NCI-H1930 (cell line): Measurements from ENCODE around the gene ST6GALNAC3.
"Not testable (repeated sequence)": the region's sequence is repeated elsewhere in the genome, so short reads cannot be mapped to it uniquely, and the experiment has no call there.

Experiments used
- DNase-seq, 2 experiments: peaks; one replicate each; lab custom pipeline; 2025; lab: John Stamatoyannopoulos, UW

ST6GALNAC3 gene

DNA sequence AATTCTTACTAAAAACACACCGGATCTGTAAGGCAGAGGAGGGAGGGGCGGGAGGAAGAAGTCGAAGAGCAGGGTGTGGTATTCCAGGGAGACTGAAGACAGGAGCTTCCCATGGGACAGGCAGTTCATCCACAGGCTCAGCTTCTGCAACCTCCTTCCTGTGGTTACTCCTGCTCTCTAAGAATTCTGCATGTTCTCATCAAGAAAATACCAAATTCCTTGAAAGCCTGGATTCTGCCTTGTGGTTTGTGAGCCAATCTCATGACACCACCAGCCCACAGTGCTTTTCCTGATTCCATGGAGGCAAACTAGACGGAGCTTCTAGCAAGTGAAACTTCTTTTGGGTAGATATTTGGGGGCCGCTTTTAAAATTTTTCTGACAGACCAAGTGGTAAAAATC, 1.1 kb upstream of the ST6GALNAC3 start:
- no peak for DNase-seq

DNA sequence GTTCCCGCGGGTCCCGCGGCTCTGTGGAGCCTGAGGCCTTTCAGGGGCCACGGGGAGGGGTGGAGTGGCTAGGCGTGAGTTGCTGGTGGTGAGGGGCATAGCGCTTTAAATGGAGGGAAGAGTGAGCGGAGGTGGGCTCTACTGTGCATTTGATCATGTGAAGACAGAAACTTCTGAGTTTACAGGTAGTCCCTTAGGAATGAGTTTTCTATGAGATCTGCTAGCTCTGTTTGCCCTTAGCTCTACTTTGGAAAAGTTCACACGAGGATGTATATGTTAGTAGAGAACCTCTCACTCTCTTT, 593 bp downstream of the ST6GALNAC3 start:
- DNase-seq: no peak

DNA sequence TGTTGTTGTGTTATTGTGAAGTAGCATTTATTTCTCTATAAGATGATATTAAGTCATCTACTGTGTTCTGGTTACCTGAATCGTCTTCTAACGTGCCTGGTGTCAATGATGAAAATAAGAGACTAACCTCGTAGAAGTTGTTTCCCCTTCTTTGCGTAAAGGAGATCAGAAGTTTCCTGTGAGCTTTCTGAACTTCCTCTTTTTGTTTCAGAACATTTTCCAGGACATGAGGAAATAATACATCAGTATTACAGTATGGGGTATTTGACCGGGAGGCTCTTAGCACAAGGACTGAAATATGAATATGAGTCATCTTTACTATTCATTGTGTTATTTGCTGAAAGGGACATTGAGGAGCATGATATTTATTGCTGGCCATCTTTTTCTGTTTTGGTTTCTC, 1.3 kb downstream of the ST6GALNAC3 start:
- DNase-seq: no peak

GRCh38 chr1:76079475-76080227, 5.1 kb downstream of the ST6GALNAC3 start:
- DNase-seq: no peak

GRCh38 chr1:76080552-76081079, 6.1 kb downstream of the ST6GALNAC3 start:
- DNase-seq: no peak

- DNase-seq: no peak
Observed at GRCh38 chr1:76082062-76082461, 7.5 kb downstream of the ST6GALNAC3 start.

DNA sequence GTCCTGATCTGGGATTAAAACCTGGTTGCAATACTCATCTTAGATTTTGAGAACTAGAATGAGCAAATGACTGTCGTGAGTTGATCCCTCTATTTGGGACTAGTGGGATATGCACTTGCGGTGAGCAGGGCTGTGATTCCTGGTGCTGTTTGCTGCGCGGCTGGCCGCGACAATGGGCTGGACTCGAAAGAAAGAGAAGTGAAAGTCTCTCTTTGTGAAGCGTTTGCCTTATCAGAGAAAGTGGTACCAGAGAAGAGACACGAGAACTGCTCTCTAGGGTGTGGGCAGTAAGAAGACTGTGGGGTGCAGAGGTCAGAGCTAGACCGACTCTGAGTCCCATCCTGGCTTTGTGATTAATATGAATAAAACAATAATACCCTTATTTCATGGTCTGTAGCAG, 8.6 kb downstream of the ST6GALNAC3 start:
- DNase-seq: no peak

- no peak for DNase-seq
Observed at GRCh38 chr1:76084029-76084627, 9.6 kb downstream of the ST6GALNAC3 start.

DNA sequence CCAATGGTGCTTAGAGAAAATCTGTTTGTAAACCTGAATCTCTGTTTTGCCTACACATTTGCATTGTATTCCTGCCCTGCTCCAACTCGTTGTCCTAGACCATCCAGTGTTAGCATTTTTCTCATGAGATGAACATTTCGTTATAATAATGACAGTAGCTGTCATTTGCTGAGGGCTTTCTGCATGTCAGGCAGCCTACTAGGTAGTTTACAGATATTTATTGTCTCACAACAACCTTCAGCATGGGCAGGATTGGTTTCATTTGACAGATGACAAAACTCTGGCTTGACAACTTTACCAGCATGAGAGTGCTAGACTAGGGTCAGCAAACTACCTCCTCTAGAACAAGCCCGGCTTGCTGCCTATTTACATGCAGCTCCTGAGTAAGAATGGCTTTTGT, 10.1 kb downstream of the ST6GALNAC3 start:
- DNase-seq: no peak

- DNase-seq: no peak
Observed at GRCh38 chr1:76086109-76086508, 11.6 kb downstream of the ST6GALNAC3 start.

DNA sequence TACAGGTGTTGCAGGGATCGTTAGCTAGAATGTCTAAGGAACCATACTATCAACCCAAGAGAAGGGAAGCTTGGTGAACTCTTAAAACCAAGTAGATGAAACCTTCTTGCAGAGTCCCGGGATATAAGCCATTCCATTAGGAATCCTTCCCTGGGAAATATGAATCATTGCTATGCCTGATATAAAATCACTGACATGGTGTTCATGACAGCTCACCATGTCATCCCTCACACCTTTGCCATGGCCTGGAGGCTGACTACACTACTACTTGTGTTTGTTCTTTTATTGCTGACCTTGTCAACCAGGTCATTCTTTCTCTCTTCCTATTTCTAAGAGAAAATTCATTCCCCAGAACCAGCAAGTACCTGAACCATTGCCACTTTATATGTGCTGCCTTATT, 12.1 kb downstream of the ST6GALNAC3 start:
- no peak for DNase-seq

GRCh38 chr1:76090283-76091203, 16.0 kb downstream of the ST6GALNAC3 start:
- no peak for DNase-seq

- no peak for DNase-seq
Observed at GRCh38 chr1:76092812-76093211, 18.3 kb downstream of the ST6GALNAC3 start.

DNA sequence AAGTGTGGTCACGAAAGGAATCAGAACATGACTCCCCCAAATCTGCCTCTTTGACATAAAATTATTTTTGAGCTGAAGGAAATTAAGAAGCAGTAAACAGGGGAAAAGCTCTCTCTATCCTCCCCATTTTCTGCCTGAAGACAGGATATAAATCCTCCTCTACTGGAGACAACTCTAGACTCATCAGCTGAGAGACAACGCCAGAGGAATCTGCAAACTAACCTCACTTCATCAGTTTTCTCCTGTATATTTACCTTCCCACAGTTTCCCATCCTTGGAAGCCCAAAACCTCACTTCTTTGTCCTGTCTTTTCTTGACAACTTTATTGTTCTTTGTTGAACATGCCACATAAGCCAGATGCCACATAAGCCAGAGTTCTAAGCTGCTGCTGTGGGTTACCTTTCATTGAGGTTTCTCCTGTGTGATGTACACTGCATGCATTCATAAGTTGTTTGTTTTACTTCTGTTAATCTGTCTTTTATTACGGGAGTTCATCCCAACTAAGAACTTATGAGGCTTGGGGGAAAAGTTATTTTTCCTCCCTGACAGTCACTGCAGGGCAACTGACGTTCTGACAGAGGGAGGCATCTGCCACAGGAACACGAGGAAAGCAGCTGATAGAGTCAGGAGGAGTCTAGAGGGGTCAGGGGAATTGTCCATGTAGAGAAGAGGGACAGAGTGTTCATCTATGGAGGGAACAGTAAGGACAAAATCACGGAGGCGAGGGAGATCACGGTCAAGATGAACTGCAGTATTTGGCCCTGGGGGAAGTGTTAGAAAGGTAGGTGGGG, 19.2 kb downstream of the ST6GALNAC3 start:
- no peak for DNase-seq

- no peak for DNase-seq
Observed at GRCh38 chr1:76095802-76096201, 21.3 kb downstream of the ST6GALNAC3 start.

DNA sequence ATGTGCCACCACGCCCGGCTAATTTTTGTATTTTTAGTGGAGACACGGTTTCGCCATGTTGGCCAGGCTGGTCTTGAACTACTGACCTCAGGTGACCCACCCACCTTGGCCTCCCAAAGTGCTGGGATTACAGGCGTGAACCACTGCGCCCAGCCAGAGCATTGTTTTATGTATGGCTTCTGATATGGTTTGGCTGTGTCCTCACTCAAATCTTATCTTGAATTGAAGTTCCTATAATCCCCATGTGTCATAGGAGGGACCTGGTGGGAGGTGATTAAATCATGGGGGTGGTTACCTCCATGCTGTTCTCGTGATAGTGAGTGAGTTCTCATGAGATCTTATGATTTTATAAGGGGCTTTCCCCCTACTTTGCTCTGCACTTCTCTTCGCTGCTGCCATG, 22.5 kb downstream of the ST6GALNAC3 start:
- not testable (repeated sequence) for DNase-seq

- no peak for DNase-seq
Observed at GRCh38 chr1:76098845-76099244, 24.3 kb downstream of the ST6GALNAC3 start.

DNA sequence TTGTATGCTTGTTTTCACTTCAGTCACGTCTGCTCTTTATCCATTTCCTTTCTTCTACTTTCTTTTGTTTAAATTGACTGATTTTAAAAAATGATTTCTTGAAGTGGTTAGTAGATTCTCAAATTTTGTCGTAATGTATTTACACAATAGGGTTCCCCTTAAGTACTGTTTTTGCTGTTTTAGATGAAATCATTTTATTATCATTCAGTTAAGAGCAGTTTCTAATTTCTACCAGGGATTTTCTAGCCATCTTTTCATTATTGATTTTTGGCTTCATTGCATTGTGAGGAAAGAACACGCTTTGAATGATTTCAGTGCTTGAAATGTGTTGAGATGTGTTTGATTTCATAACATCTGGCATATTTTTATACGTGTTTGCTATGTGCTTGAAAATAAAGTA, 27.0 kb downstream of the ST6GALNAC3 start:
- no peak for DNase-seq

DNA sequence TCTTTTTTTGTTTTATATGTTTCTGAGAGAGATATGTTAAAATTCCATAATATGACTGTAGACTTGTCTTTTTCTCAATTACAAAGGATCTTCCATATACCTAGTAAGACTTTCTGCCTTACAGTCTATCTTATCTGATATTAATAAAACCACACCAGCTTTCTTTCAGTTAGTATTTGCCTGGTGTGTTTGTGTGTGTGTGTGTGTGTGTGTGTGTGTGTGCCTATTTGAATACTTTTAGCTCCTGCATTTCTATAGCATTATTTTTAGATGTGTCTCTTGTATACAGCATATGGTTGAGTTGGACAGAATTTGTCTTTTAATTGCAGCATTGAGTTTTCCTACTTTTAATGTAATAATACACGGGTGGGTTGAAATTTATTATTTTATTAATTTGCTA, 27.5 kb downstream of the ST6GALNAC3 start:
- no peak for DNase-seq

DNA sequence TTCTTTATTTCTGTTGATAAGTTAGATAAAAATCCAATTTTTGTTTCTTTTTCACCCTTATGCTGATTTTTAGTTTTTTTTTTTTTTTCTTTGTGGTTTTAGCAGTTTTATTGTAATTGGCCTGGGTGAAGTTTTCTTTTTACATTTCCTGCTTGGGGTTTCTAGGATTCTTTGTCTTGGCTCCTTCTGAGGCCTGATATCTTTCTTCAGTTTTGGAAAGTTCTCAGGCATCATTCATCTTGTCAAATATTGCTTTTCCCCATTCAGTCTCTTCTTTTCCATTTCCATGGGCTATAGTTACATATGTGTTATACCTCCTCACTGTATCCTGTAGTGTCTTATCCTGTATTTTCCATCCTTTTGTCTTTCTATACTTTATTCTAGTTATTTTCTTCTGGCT, 28.5 kb downstream of the ST6GALNAC3 start:
- DNase-seq: no peak

- DNase-seq: no peak
Observed at GRCh38 chr1:76105372-76105771, 30.8 kb downstream of the ST6GALNAC3 start.

GRCh38 chr1:76106251-76106650, 31.7 kb downstream of the ST6GALNAC3 start:
- DNase-seq: no peak
